Neural crest cell (in vitro differentiated cells): Measurements from ENCODE around the gene PARP15. TPM values are rescaled to one million over a fixed set of nuclear protein-coding genes. Genes with fewer than 3 reads are reported as not detected.
A peak's percentile ranks its signal among the peaks of the same experiment; 100 is the strongest.

Source experiments
- DNase-seq: peaks from one replicate; pipeline ENCODE4 v3.0.0; 2021; ENCODE audit warnings: low read depth, mixed read lengths, low spot score
- H3K27ac Mint-ChIP-seq: one replicate; pipeline ENCODE4 v1.8.0; 2021; ENCODE audit warnings: mild to moderate bottlenecking, mixed read lengths; ENCODE audit not compliant: unreplicated experiment
- H3K27me3 Mint-ChIP-seq: 2 replicates; pipeline ENCODE4 v1.8.0; 2021; ENCODE audit warnings: low read depth, mild to moderate bottlenecking, mixed read lengths
- H3K36me3 Mint-ChIP-seq: 2 replicates; pipeline ENCODE4 v1.8.0; 2021; ENCODE audit warnings: low read depth, mild to moderate bottlenecking, mixed read lengths
- H3K4me1 Mint-ChIP-seq: 2 replicates; pipeline ENCODE4 v1.8.0; 2021; ENCODE audit warnings: mixed read lengths
- H3K4me3 Mint-ChIP-seq: one replicate; pipeline ENCODE4 v1.8.0; 2021; ENCODE audit warnings: mild to moderate bottlenecking, mixed read lengths
- H3K9me3 Mint-ChIP-seq: 2 replicates; pipeline ENCODE4 v1.8.0; 2021; ENCODE audit warnings: mixed read lengths
- long read RNA-seq: library from polyadenylated mRNA; unstranded; transcript quantifications from one replicate; pipeline ENCODE4 v2.0.0, GENCODE V29; 2020
- total RNA-seq: library from RNA; stranded (reverse); gene quantifications from 2 replicates; pipeline ENCODE4 v1.2.1, GENCODE V29; 2021
- TF ChIP-seq, protein P1 (sequence below): fragments of 200-600 bp; sonication (generic); conservative IDR thresholded peaks from 2 replicates; pipeline ENCODE4 v1.5.0; 2021; ENCODE audit warnings: antibody characterized with exemption, mild to moderate bottlenecking

The PARP15 gene
- 0.09 TPM in 1 of 2 replicates, not detected in the other for total RNA-seq
- long read RNA-seq, result 0 reads

DNA sequence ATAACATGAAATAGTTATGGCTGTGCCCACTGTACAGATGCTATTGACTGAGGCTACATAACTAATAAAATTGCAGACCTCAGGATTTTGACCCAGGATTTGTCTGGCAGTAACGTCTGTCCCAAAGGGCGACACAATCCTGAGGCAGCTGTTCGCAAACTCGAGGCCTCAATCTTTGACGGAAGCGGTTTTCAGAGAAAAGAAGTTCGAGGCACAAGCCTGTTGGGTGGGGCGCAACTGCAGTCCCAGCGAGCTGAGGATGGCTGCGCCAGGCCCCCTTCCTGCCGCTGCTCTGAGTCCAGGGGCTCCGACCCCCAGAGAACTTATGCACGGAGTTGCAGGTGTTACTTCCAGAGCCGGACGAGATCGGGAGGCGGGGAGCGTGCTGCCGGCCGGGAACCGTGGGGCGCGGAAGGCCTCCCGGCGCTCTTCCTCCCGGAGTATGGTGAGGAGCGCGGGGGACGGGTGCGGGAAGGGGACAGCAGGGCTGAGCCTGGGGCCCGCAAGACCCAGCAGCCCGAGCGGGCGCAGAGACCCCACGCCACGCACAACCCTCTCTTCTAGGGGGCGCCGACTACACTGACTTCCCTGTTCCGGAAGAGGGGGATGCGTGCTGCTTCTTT lies at the start of gene PARP15:
PARP15 (plus strand) TSS at position 242 of the 623 bp plus-strand sequence; CDS start at position 260, 18 bp downstream.
- peaks cover 11% of the 10 kb centered on the region for H3K27me3 Mint-ChIP-seq
- no peak within 1 kb of the TSS for H3K27ac Mint-ChIP-seq
- no peak for DNase-seq
- H3K36me3 Mint-ChIP-seq, result peaks cover 7% of the 10 kb centered on the region
- TF ChIP-seq, protein P1, sequence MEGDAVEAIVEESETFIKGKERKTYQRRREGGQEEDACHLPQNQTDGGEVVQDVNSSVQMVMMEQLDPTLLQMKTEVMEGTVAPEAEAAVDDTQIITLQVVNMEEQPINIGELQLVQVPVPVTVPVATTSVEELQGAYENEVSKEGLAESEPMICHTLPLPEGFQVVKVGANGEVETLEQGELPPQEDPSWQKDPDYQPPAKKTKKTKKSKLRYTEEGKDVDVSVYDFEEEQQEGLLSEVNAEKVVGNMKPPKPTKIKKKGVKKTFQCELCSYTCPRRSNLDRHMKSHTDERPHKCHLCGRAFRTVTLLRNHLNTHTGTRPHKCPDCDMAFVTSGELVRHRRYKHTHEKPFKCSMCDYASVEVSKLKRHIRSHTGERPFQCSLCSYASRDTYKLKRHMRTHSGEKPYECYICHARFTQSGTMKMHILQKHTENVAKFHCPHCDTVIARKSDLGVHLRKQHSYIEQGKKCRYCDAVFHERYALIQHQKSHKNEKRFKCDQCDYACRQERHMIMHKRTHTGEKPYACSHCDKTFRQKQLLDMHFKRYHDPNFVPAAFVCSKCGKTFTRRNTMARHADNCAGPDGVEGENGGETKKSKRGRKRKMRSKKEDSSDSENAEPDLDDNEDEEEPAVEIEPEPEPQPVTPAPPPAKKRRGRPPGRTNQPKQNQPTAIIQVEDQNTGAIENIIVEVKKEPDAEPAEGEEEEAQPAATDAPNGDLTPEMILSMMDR, result no peak
- H3K9me3 Mint-ChIP-seq, result peaks cover 9% of the 10 kb centered on the region
- peak within 1 kb of the TSS; percentile 35 for H3K4me3 Mint-ChIP-seq
- H3K4me1 Mint-ChIP-seq, result peaks cover 29% of the 10 kb centered on the region

DNA sequence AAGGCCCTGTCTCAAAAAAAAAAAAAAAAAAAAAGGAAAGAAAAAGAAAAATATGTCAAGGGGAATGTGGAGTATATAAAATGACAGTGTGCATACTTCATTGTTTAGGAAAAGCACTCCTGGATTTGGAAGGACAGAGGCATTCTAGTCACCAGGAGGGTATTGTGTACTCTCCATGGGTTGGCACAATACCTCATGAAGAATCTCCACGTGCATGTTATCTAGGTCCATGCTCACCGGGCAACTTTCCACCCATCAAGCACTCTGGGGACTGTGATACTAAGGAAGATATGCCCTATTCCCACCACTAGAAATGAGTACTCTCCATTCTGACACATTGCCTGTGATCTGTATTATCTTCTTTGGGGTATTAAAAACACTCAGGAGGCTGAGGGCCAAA lies 47.3 kb upstream of the PARP15 start:
- TF ChIP-seq, protein P1, result no peak
- H3K9me3 Mint-ChIP-seq, result no peaks in the 10 kb centered on the region

DNA sequence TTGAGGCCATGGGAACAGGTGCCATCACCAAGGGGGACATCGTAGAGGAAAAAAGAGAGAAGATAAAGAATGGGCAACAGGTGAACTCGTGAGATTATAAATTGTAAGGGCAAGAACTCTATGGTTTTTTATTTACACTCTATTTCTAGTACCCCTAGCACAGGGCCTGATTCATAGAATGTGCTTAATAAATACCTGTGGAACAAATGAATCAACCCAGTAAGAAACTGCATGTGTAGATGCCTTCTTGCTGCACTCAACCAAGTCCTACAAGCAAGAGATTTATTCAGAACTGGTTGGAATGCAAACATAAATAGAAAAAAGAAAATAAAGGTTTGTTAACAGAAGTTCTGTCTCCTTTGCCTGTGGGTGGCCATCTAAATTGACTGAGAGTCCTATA lies 44.0 kb upstream of the PARP15 start:
- Mint-ChIP-seq H3K27me3 (peaks cover 8% of the 10 kb centered on the region), H3K4me1 (no peaks in the 10 kb centered on the region), H3K9me3 (no peaks in the 10 kb centered on the region), H3K27ac (no peak overlapping the region), H3K4me3 (no peak overlapping the region), H3K36me3 (no peaks in the 10 kb centered on the region)
- DNase-seq, result no peak
- TF ChIP-seq, protein P1, result no peak

More for the DNA sequence above, 47.3 kb upstream of the PARP15 start:
- Mint-ChIP-seq H3K4me1 (no peaks in the 10 kb centered on the region), H3K36me3 (no peaks in the 10 kb centered on the region), H3K27ac (no peak overlapping the region), H3K4me3 (no peak overlapping the region), H3K27me3 (no peaks in the 10 kb centered on the region)
- DNase-seq, result no peak

DNA sequence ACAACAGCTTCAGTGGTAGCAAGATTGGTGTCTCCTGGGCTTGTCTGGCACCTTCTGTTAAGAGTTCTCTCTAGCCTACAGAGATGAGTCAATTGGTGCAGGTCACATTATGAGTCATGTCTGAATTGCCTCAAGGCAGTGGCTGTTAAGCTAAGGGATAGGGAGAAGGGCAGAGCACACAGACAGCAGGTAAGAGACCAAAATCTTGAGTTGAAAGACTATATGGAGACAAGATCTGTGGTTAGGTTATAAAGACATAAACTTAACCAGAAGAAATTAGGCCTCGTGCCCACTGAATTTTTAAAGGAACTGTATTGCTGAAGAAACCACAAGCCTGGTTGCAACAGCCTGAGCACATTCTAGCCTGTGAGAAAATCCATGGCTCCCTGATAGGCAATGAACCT lies 43.5 kb upstream of the PARP15 start:
- H3K4me1 Mint-ChIP-seq, result no peaks in the 10 kb centered on the region
- no peak overlapping the region for H3K27ac Mint-ChIP-seq
- TF ChIP-seq, protein P1, result no peak
- no peak for DNase-seq
- H3K36me3 Mint-ChIP-seq, result no peaks in the 10 kb centered on the region
- no peaks in the 10 kb centered on the region for H3K9me3 Mint-ChIP-seq
- no peak overlapping the region for H3K4me3 Mint-ChIP-seq
- H3K27me3 Mint-ChIP-seq, result peaks cover 8% of the 10 kb centered on the region

DNA sequence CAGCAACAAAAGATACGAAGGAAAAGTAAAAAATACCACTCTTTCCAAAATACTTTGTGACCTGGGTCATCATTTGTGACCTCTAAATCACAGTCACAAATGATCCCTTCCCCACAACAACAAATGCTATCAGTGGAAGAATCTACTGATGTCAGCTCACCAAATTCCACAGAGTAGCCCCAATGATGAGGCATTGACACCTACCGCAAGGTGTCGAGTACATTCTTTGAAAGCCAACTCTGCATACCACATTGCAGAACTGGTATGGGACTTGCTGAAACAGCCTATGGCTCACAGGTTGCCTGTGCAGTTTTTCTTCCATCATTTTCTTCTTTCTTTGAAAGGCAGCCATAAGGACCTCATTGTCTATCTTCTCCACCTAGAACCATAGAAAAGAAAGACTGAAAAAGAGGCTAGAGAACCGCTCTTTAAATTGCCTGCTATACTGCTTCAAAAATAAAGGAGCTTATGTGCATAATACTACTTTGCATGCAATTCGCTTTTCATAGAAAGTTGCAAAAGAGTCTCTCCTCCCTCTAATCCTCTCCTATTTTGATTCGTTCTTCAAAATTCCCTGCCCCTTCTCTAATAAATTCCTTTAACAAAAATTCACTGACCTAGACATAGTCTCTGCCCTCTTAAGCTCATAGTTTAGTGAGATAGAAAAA lies 41.4 kb upstream of the PARP15 start:
- H3K27ac Mint-ChIP-seq, result no peak overlapping the region
- no peak overlapping the region for H3K4me3 Mint-ChIP-seq
- H3K9me3 Mint-ChIP-seq, result no peaks in the 10 kb centered on the region
- peaks cover 8% of the 10 kb centered on the region for H3K27me3 Mint-ChIP-seq
- no peak for DNase-seq
- TF ChIP-seq, protein P1, result no peak
- no peaks in the 10 kb centered on the region for H3K36me3 Mint-ChIP-seq
- no peaks in the 10 kb centered on the region for H3K4me1 Mint-ChIP-seq
